HG03097 (cell line): Measurements from ENCODE around the gene DGKD.

Source experiments
- ATAC-seq: cut with Tn5 transposase; IDR thresholded peaks from one replicate; pipeline ENCODE4 v1.9.1; 2021; ENCODE audit not compliant: unreplicated experiment, low FRiP score

DGKD gene

GRCh38 chr2:233469261-233470010 lies 115.1 kb downstream of the DGKD start:
- no peak for ATAC-seq

GRCh38 chr2:233470011-233470687 lies 115.9 kb downstream of the DGKD start:
- ATAC-seq, result no peak

DNA sequence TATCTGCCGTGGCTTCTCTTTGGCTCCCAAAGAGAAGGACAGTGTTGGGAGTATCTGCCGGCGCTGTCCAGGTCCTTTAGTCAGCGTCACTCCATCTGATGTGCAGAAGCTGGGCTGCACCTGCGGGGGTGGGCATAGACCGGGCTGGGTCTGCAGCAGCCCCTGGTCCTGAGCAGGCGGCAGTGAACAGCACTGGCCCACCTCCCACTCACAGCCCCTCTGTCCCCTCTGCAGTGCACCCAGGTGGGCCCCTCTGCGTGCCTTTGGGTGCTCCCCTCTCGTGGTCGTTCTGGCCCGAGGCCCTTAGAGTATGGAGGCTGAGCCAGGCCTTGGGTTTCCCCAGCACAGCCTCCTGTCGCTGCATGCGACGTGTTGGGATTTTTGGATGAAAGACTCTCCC lies 116.5 kb downstream of the DGKD start:
- ATAC-seq, result no peak

GRCh38 chr2:233471291-233472035 lies 117.2 kb downstream of the DGKD start:
- no peak for ATAC-seq

GRCh38 chr2:233473386-233473791 lies 119.1 kb downstream of the DGKD start:
- ATAC-seq, result no peak

DNA sequence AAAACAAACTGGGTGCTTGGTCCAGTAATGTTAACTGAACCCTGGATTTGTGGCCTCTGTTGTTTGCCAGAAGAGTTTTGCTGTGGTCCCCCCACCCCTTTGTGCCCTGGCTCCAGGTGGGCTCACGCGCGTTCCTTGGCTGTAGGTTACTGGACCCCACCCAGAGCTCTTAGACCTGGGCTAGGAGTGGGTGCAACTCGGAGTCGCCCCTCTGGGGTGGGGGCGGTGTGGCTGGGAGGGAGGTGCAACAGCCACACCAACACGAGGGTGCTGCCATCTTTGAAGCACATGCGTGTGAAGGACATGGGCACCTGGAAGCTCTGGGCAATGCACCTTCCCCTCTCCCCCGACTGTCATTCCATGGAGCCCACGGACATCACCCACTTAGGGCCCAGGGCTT lies 119.6 kb downstream of the DGKD start:
- ATAC-seq, result no peak

DNA sequence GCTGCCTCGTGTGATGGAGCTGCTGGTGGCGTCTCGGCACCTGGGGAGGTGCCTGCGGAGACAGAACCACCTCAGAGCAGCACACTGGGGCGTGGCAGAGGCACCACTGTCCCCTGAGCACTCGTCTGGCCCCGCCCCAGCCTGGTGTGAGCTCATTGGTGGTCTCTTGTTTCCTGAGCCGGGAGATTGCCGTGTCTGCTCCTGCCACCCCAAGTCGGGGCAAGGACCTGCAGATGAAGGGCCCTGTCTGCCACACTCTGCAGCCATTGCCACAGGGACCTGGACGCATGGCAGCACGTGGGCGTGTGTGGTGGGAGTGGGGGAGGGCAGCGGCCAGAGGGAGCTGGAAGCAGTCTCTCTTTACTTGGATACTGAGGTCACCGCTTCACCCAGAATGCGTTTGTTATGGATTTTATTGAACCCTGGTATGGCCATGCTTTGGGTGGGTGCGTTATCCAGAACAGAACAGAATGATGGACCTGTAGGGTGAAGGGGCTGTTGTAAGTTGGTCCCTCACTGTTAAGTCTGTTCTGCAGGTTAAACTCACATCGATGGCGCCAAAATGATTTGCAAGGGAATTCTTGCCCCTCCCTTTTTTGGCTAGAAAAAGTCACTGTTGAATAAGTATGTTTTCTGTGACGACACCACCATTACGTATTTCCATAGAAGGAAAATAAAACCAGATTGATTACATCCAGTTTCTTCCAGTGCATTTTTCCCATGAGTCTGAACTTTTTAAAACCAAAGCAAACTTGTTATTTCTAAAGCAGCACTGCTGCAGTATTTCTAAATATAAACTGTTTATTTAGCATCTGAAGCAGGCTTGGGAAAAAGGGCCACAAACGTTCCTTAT lies 120.2 kb downstream of the DGKD start:
- no peak for ATAC-seq

DNA sequence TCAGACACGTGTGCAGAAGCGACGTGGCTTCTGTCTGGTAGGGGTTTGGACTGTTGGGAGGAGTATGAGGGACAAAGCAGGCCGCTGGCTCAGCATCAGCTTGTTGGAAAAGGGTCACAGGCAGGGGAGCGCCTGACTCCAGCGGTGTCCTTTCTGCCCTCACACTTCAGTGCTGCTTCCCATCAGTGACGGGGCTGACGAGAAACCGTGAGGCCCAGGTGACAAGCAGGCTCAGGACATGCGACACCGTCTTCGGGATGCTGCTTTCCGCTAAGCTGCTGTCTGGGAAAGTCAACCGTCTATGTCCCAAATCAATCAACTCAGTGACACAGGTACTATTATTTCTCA lies 121.7 kb downstream of the DGKD start:
- ATAC-seq, result no peak

- ATAC-seq, result no peak
Measured at GRCh38 chr2:233476651-233477547, 122.6 kb downstream of the DGKD start.

DNA sequence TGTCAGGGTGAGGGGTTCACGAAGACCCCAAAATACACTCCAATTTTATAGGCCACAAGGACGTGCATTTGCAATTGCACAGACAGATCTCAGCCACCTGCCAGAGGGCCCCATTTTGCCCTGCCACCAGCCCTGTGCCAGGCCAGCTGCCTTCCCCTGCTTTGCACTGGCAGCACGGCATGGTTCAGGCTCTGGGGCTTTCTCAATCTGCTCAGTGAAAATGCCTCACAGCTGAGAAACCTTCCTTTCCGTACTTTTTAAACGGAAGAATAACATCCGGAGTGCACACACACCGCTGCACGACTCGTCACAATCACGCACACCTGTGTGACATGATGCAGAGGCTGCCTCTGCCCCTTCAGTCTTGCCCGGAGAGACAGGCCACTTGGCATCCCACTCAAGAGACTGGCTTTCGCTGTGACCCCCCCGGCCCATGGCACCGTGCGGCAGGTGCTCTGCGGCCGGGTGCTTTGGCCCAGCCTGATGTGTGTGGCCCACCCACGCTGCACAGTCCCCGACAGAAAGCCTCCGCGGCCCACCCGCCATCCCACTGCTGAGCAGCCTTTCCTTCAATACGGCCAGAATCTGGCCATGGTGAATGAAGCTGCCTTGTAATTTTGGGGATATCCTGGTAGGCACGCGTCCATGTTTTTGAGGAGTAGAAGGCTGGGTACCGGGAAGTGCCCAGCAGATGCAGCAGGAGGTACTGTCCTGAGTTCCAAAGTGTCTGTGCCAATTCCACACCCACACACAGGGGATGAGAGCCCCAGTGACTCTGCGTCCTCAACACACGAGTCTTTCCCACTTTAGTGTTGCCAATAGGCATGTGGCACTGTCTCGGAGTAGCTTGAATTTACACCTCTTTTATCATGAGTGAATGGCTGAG lies 123.5 kb downstream of the DGKD start:
- ATAC-seq, result no peak

DNA sequence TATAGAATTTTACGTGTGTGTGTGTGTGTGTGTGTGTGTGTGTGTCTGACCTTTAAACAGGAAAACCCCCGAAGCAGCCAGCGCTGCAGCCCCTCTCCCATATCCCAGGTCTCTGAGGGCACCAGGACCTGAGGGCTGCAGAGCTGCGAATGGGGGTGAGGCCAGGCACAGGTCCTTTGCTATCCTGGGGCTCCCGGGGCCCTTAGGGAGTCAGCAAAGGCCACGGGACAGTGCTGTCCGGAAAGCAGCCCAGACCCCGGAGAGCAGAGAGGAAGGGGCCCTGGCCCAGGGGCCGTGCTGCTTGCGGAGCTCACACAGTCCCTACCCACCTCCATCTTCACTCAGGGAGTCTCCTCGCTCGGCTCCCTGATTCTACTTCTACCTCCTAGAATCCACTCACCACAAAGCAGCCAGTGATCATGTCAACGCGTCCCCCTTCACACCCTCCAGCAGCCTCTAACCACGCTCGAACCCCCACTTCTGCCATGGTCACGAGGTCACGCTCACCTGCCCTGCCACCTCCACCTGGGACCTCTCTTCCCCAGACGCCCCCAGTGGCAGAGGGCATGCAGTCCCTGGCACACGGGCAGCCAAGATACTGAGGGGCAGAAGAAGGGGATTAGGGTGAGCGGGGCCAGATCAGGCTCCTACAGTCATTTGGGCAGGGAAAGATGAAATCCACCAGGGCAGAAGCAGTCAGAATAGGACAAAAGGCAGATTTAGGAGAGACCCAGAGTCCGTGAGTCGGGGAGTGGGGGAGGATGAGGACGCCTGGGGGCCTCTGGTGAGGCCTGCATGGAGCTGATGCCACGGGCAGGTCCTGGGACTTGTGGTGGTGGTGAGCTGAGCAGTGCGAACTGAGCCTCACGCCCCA lies 125.6 kb downstream of the DGKD start:
- no peak for ATAC-seq

GRCh38 chr2:233480490-233481202 lies 126.4 kb downstream of the DGKD start:
- ATAC-seq, result no peak

DNA sequence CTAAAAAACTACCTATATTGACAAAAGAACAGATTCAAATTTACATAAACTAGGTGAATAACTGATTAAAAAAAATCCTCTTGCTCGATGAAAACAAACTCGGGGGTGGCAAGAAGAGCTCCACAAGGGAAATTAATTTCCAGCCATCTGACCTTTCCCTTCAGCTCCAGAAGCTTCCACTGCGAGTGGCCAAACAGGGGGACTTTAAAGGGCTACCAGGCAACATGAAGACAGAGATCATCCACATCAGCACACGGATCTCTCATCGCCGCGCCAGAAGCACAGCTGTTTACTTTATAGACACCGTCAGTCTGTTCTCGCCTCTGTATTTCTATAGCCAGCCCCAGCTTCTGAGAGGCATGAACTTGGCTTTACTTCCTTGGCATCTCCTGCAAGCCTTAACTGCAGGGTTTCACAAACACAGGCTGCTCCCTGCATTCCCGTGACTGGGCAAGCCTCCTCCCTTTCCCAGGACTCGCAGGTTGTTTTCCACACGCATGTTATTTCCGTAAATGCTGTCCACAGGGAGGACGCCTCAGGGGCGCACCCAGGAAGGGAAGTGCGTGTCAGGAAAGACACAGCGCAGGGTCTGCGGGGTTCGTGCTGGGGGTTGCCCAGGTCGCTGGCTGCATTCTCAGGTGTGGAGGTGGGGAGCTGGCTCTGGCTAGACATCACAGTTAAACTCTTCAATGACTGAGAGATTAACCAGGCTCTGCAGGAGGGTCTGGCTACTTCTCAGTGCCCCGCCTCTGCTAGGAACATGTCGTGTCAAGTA lies 127.3 kb downstream of the DGKD start:
- ATAC-seq, result no peak

DNA sequence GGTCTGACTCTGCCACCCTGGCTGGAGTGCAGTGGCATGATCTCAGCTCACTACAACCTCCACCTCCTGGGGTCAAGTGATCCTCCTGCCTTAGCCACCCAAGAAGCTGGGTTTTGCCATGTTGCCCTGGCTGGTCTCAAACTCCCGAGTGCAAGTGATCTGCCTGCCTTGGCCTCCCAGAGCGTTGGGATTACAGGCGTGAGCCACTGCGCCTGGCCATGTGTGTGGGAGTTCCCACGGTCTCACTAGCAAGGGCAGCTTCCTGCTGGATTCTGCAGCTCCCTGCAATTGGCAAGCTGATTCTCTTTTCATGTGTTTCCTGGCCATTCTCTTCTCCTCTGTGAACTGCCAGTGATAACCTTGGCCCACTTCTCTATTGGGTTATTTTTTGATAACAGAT lies 128.3 kb downstream of the DGKD start:
- ATAC-seq, result no peak

DNA sequence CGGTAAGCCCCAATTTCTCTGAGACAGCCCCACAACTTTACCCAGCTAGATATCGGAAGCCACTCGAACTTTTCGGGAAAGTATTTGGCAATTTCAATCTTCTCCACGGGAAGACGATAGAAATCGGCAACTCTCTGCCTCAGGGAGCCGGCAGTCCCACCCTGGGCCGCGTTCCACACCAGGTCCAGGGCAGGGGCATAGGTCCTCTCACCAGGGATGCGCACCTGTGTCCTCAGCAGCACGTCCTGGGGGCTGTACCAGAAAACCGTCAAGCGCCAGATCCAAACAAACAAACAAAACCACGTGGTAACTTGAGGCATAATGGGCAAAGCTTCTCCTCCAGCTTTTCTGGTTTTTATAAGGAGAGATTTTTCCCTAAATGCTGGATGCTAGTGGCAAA lies 131.4 kb downstream of the DGKD start:
- ATAC-seq, result no peak

DNA sequence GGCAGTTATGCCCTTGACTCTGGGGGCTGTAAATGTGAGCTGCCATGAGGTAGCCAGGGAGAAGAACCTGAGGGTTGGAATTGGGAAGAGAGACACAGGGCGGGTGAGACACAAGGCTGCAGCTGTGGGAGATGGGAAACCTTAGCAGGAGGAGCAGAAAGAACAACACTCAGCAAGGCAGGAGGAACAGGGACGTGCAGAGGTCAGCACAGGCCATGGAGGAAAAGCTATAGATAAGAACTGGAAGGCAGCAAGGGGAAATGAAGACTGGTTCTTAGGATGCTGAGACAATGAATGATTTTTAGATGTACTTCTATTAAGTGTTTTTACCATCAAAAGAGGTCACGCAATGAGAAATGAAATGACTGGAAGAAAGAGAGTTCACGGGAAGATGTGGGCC lies 132.1 kb downstream of the DGKD start:
- no peak for ATAC-seq
